ENCODE data around the gene SACM1L. TPM values are rescaled to one million over a fixed set of nuclear protein-coding genes. Genes with fewer than 3 reads are reported as not detected.
"Not testable (repeated sequence)": the region's sequence is repeated elsewhere in the genome, so short reads cannot be mapped to it uniquely, and the experiment has no call there.

SACM1L gene
- total RNA-seq, 2 donors from 2014 or later, result 50.5 to 57.3 TPM

GRCh38 chr3:45749880-45750279 lies 60.7 kb downstream of the SACM1L start:
- H3K27me3 ChIP-seq (replicated peaks; ENCODE audit: insufficient read depth), result no peaks in the 10 kb centered on the region
- no peak overlapping the region for H3K4me3 ChIP-seq
- TF ChIP-seq CTCF (IDR thresholded peaks at IDR 0.05), result no peak
- no peak for ATAC-seq (ENCODE audit: insufficient number of reproducible peaks, low FRiP score, low read depth)
- H3K4me1 ChIP-seq (ENCODE audit: control insufficient read depth in 1 of 2, low read depth in 2 of 2), result no peaks in the 10 kb centered on the region
- peaks cover 8% of the 10 kb centered on the region for H3K36me3 ChIP-seq
- H3K27ac ChIP-seq, result no peak overlapping the region
- H3K9me3 ChIP-seq, result no peaks in the 10 kb centered on the region
- DNase-seq (ENCODE audit: low spot score), result no peak

DNA sequence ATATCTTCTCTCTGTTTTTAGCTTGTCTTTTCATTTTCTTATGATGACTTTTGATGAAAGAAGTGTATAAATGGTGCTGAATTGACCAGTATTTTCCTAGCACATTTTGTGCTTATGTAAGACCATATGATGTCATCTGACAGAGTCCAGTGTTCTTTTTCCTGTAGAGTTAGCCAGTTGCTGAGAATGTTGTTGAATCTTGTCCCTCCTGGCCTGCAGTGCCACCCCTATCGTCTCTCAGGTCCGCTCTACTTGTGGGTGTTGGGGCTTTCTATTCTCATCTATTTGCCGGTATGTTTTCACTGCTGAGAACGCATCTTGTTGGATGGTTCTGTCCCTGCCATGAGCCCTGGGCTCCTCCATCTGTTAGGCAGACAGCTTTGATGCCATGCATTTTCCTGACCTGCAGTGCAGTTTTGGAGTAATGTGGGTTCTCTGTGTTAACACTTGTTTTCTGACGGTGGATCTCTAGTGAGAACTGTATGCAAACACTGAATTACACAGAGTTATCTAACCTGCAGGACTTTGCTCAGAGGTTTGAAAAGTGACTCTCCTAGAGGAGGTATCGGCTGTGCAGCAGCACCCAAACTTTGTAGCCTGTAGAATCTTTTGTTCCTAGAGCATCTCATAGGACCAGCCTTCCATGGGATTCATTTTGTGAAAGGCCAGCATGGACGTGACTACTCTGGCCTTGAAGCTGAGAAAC lies 62.5 kb downstream of the SACM1L start:
- Histone ChIP-seq H3K9me3 (no peaks in the 10 kb centered on the region), H3K27ac (no peak overlapping the region), H3K27me3 (replicated peaks; ENCODE audit: insufficient read depth) (no peaks in the 10 kb centered on the region), H3K4me3 (no peak overlapping the region), H3K36me3 (no peaks in the 10 kb centered on the region), H3K4me1 (ENCODE audit: control insufficient read depth in 1 of 2, low read depth in 2 of 2) (no peaks in the 10 kb centered on the region)
- DNase-seq (ENCODE audit: low spot score), result no peak
- TF ChIP-seq CTCF (IDR thresholded peaks at IDR 0.05), result no peak
- ATAC-seq (ENCODE audit: insufficient number of reproducible peaks, low FRiP score, low read depth), result no peak

DNA sequence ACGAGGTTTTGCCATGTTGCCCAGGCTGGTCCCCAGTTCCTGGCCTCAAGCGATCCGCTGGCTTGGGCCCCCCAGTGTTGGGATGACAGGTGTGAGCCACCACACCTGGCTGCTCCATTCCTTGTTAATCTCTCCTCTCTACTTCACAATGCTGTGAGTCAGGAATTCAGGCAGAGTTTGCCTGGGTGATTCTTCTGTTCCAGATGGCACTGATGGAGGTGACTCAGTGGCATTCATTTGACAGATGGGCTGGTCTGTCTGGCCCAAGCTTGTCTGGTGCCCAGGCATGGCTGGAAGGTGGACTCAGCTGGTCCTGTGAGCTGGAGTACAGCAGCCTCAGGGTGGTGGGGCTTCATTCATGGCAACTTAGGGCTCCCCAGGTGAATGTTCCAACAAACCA lies 63.9 kb downstream of the SACM1L start:
- Histone ChIP-seq H3K4me1 (ENCODE audit: control insufficient read depth in 1 of 2, low read depth in 2 of 2) (no peaks in the 10 kb centered on the region), H3K27me3 (replicated peaks; ENCODE audit: insufficient read depth) (no peaks in the 10 kb centered on the region), H3K4me3 (no peak overlapping the region), H3K27ac (no peak overlapping the region), H3K36me3 (no peaks in the 10 kb centered on the region), H3K9me3 (no peaks in the 10 kb centered on the region)
- no peak for ATAC-seq (ENCODE audit: insufficient number of reproducible peaks, low FRiP score, low read depth)
- TF ChIP-seq CTCF (IDR thresholded peaks at IDR 0.05), result no peak
- DNase-seq (ENCODE audit: low spot score), result no peak

DNA sequence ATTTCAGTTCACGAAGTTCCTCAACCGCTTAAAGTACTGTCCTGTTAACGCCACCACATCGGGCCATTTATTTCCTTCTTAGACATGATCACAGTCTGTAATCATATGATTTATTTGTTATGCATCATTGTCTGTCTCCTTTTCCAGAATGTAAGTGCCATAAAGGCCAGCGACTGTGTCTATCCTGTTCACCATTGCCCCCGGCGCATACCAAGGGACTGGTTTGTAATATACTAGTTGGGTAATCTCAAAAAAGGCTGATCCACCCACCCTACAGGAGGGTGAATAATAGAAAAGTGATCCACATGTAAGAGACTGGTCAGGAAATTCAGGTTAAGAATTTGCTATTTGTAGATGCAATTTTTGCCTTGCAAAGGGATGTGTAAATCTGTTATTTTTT lies 65.3 kb downstream of the SACM1L start:
- ATAC-seq (ENCODE audit: insufficient number of reproducible peaks, low FRiP score, low read depth), result no peak
- Histone ChIP-seq H3K4me1 (ENCODE audit: control insufficient read depth in 1 of 2, low read depth in 2 of 2) (no peaks in the 10 kb centered on the region), H3K36me3 (no peaks in the 10 kb centered on the region), H3K4me3 (no peak overlapping the region), H3K27me3 (replicated peaks; ENCODE audit: insufficient read depth) (no peaks in the 10 kb centered on the region), H3K27ac (no peak overlapping the region), H3K9me3 (no peaks in the 10 kb centered on the region)
- DNase-seq (ENCODE audit: low spot score), result no peak
- TF ChIP-seq CTCF (IDR thresholded peaks at IDR 0.05), result no peak

GRCh38 chr3:45756055-45756454 lies 66.9 kb downstream of the SACM1L start:
- DNase-seq (ENCODE audit: low spot score) (no peak), ATAC-seq (ENCODE audit: insufficient number of reproducible peaks, low FRiP score, low read depth) (no peak)
- no peak for TF ChIP-seq CTCF (IDR thresholded peaks at IDR 0.05)

DNA sequence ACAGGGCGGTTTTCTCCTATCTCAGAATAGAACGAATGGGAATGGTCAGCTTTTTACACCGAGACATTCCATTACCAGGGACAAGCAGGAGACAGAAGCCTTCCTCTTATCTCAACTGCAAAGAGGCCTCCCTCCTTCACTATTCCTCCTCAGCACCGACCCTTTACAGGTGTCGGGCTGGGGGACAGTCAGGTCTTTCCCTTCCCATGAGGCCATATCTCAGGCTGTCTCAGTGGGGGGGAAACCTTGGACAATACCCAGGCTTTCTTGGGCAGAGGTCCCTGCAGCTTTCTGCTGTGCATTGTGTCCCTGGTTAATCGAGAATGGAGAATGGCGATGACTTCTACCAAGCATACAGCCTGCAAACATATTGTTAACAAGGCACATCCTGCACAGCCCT lies 67.9 kb downstream of the SACM1L start:
- not testable (repeated sequence) for H3K27ac ChIP-seq; H3K27me3 ChIP-seq (replicated peaks; ENCODE audit: insufficient read depth); H3K4me3 ChIP-seq; DNase-seq (ENCODE audit: low spot score); H3K36me3 ChIP-seq; H3K4me1 ChIP-seq (ENCODE audit: control insufficient read depth in 1 of 2, low read depth in 2 of 2); H3K9me3 ChIP-seq; ATAC-seq (ENCODE audit: insufficient number of reproducible peaks, low FRiP score, low read depth)

More at GRCh38 chr3:45756055-45756454, 66.9 kb downstream of the SACM1L start:
- Histone ChIP-seq H3K4me1 (ENCODE audit: control insufficient read depth in 1 of 2, low read depth in 2 of 2) (no peaks in the 10 kb centered on the region), H3K4me3 (no peak overlapping the region), H3K27me3 (replicated peaks; ENCODE audit: insufficient read depth) (no peaks in the 10 kb centered on the region), H3K27ac (no peak overlapping the region), H3K9me3 (no peaks in the 10 kb centered on the region), H3K36me3 (no peaks in the 10 kb centered on the region)
